Ovary (tissue), 3 donors: ENCODE data around the gene PCSK2.

ENCODE experiments used
- POLR2A ChIP-seq: fragments of 450-650 bp; IDR thresholded peaks from one replicate; pipeline ENCODE4 v1.6.1; 2017; ENCODE audit warnings: antibody characterized with exemption, mild to moderate bottlenecking, moderate library complexity
- TF ChIP-seq, protein P1 (sequence below), 3 donors: fragments of 450-650 bp in 2 of 3; fragments of 200-600 bp in 1 of 3; IDR thresholded peaks; one replicate each; pipeline versions ENCODE4 v1.5.1 to v1.8.0; 2016 to 2022; ENCODE audit warnings: antibody characterized with exemption in 3 of 3, mild to moderate bottlenecking in 1 of 3
- donor health status: DM: no; HTN: no; CAD: no.

DNA sequence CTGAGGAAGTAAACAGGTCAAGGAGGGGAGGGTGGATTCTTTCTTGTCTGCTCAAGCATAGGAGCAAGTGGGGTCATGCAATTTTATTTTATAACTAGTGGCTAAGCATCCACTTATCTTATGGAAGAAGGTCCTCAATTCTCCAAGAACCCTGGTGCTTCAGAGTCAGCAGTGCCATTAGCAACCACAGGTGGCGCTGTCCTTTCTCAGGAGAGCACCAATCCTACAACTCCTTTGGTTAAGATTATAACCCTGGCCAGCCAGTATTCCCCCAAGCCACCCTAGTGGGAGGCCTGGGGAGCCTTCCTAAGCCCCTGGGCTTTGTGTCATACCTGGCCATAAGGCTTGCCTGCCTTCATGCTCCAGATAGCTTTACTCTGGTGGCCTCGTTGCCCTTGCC is 60.7 kb downstream of the PCSK2 start:
- TF ChIP-seq, protein P1, sequence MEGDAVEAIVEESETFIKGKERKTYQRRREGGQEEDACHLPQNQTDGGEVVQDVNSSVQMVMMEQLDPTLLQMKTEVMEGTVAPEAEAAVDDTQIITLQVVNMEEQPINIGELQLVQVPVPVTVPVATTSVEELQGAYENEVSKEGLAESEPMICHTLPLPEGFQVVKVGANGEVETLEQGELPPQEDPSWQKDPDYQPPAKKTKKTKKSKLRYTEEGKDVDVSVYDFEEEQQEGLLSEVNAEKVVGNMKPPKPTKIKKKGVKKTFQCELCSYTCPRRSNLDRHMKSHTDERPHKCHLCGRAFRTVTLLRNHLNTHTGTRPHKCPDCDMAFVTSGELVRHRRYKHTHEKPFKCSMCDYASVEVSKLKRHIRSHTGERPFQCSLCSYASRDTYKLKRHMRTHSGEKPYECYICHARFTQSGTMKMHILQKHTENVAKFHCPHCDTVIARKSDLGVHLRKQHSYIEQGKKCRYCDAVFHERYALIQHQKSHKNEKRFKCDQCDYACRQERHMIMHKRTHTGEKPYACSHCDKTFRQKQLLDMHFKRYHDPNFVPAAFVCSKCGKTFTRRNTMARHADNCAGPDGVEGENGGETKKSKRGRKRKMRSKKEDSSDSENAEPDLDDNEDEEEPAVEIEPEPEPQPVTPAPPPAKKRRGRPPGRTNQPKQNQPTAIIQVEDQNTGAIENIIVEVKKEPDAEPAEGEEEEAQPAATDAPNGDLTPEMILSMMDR (IDR thresholded peaks at IDR 0.05): no peak
- no peak for TF ChIP-seq POLR2A
